Chondrocyte (in vitro differentiated cells): ENCODE measurements around the gene DPP8. TPM values are rescaled to one million over a fixed set of nuclear protein-coding genes. Genes with fewer than 3 reads are reported as not detected.
A peak's percentile ranks its signal among the peaks of the same experiment; 100 is the strongest.

Source experiments
- DNase-seq: peaks from one replicate; pipeline ENCODE4 v3.0.0; 2021; ENCODE audit warnings: mixed read lengths, low spot score
- H3K27ac Mint-ChIP-seq: one replicate; pipeline ENCODE4 v1.8.0; 2021; ENCODE audit warnings: mild to moderate bottlenecking, moderate library complexity, mixed read lengths; ENCODE audit not compliant: unreplicated experiment
- H3K27me3 Mint-ChIP-seq: 2 replicates; pipeline ENCODE4 v1.8.0; 2021; ENCODE audit warnings: low read depth, mixed read lengths
- H3K36me3 Mint-ChIP-seq: 2 replicates; pipeline ENCODE4 v1.8.0; 2021; ENCODE audit warnings: low read depth, mixed read lengths
- H3K4me1 Mint-ChIP-seq: 2 replicates; pipeline ENCODE4 v1.8.0; 2021; ENCODE audit warnings: low read depth, mild to moderate bottlenecking, mixed read lengths
- H3K4me3 Mint-ChIP-seq: one replicate; pipeline ENCODE4 v1.8.0; 2021; ENCODE audit warnings: mild to moderate bottlenecking, moderate library complexity, mixed read lengths; ENCODE audit not compliant: unreplicated experiment
- H3K9me3 Mint-ChIP-seq: 2 replicates; pipeline ENCODE4 v1.8.0; 2021; ENCODE audit warnings: low read depth, mixed read lengths
- total RNA-seq: library from RNA; stranded (reverse); gene quantifications from 3 replicates; pipeline ENCODE4 v1.2.1, GENCODE V29; 2021
- TF ChIP-seq, protein P1 (sequence below): fragments of 200-600 bp; sonication (generic); IDR thresholded peaks from 2 replicates; pipeline ENCODE4 v1.5.0; 2021; ENCODE audit warnings: antibody characterized with exemption, mild to moderate bottlenecking, moderate library complexity

Gene DPP8
- total RNA-seq, 1 donor from 2014 or later: 31.3 TPM

DNA sequence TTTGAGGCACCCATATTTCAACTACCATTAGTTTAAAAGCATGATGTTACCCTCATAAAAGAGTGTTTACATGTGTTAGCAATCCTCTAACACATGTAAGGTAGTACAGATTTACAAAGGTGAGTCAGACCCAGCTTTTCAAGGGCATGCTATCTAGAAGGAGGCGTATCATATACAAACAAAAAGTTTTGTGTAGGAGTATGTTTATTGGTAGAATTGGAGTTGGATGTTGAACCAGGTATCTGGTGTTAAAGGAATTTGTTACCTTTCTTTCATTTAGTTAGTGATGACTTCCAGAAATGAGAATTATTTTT is 15.2 kb upstream of the DPP8 start:
- no peaks in the 10 kb centered on the region for H3K9me3 Mint-ChIP-seq
- TF ChIP-seq, protein P1, sequence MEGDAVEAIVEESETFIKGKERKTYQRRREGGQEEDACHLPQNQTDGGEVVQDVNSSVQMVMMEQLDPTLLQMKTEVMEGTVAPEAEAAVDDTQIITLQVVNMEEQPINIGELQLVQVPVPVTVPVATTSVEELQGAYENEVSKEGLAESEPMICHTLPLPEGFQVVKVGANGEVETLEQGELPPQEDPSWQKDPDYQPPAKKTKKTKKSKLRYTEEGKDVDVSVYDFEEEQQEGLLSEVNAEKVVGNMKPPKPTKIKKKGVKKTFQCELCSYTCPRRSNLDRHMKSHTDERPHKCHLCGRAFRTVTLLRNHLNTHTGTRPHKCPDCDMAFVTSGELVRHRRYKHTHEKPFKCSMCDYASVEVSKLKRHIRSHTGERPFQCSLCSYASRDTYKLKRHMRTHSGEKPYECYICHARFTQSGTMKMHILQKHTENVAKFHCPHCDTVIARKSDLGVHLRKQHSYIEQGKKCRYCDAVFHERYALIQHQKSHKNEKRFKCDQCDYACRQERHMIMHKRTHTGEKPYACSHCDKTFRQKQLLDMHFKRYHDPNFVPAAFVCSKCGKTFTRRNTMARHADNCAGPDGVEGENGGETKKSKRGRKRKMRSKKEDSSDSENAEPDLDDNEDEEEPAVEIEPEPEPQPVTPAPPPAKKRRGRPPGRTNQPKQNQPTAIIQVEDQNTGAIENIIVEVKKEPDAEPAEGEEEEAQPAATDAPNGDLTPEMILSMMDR: no peak
- no peak for DNase-seq
- H3K4me3 Mint-ChIP-seq: no peak overlapping the region
- H3K27ac Mint-ChIP-seq: no peak overlapping the region
- H3K36me3 Mint-ChIP-seq: no peaks in the 10 kb centered on the region
- peaks cover 45% of the 10 kb centered on the region for H3K4me1 Mint-ChIP-seq
- no peaks in the 10 kb centered on the region for H3K27me3 Mint-ChIP-seq

DNA sequence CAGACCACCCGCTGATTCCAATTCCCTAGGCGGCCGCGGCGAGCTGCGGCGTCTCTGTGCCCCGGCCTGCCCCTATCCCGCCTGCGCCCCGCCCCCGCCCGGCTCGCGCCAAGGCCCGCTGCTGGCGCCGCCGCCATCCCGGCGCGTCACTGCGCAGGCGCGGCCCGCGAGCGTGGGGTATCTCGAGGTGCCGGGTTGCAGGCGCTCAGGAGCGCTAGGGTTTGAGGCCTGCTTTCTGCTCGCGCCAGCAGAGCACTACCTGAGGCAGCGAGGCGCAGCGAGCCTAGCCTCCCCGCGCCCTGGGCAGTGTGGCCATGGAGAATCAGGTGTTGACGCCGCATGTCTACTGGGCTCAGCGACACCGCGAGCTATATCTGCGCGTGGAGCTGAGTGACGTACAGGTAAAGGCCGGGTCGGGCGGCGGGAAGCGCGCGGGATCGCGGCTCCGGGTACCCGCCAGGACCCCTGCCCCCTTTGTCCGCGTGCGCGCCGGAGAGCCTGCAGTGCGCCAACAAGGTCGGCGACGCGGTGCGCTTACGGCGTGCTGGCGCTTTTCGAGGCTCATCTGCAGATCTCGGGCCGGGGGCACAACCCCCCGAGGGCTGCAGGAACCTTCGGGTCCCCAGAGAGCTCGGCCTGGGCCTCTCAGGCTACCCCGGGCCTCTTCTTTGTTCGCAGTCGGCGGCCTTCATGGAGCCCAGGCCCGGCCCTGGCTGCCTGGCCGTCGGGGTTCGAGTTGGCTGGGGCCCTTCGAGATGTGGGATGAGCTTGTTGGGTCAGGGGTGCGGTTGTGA is 13.0 kb upstream of the DPP8 start, which contains the start of gene HACD3:
HACD3 (plus strand) TSS at position 146 of the 794 bp plus-strand sequence; CDS start at position 315, 169 bp downstream.
- peaks cover 45% of the 10 kb centered on the region for H3K4me1 Mint-ChIP-seq
- H3K9me3 Mint-ChIP-seq: no peaks in the 10 kb centered on the region
- H3K27ac Mint-ChIP-seq: peak within 1 kb of the TSS; percentile 83
- peak within 1 kb of the TSS; percentile 78 for H3K4me3 Mint-ChIP-seq
- no peak for DNase-seq
- H3K36me3 Mint-ChIP-seq: no peaks in the 10 kb centered on the region
- TF ChIP-seq, protein P1: no peak
- H3K27me3 Mint-ChIP-seq: no peaks in the 10 kb centered on the region

DNA sequence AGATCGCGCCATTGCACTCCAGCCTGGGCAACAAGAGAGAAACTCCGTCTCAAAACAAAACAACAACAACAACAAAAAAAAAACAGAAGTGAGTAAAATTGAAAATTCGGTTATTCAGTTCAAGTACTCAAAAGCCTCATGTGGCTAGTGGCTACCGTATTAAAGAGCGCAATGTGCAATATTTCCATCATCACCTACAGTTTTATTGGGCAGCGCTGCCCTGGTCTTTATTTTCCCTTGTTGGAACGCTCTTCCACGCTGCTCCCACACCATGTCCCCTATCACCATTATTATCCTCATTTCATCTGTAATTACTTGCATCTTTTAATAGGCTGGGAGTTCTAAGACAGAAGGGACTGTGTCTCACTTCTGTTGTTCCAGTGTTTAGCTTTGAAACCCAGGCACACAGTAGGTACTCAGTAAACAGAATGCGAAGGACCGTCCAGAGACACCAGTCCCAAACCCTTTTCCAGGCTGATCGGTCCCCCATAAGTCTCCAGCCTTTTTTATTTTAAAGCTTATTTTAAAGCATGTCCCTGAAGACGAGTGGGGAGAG is 12.4 kb upstream of the DPP8 start:
- Mint-ChIP-seq H3K36me3 (no peaks in the 10 kb centered on the region), H3K27ac (peak overlapping the region; percentile 73), H3K4me1 (peaks cover 38% of the 10 kb centered on the region), H3K27me3 (no peaks in the 10 kb centered on the region), H3K9me3 (no peaks in the 10 kb centered on the region), H3K4me3 (peak overlapping the region; percentile 78)
- TF ChIP-seq, protein P1: no peak
- DNase-seq: no peak

DNA sequence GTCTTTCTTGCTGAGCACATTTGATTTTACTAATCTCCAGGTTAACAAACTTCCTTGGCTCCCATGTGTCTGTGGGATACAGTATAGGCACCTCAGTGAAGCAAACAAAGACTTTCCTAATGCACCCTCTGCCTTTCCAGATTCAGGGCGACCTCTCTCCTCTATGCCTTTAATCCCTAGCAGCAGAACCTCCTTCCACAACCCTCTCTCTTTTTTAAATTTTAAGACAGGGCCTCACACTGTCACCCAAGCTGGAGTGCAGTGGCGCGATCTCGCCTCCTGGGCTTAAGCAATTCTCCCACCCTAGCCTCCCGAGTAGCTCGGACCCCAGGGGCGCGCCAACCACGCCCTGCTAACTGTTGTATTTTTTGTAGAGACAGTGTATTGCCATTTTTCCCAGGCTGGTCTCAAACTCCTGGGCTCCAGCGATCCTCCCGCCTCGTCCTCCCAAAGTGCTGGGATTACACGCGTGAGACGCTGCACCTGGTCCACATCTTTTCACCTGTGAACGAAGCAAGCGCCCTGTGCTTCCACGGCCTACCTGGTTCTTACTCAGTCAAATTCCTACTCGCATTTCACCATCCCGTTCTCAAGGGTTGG is 11.1 kb upstream of the DPP8 start:
- Mint-ChIP-seq H3K36me3 (no peaks in the 10 kb centered on the region), H3K4me3 (no peak overlapping the region), H3K9me3 (no peaks in the 10 kb centered on the region), H3K27me3 (no peaks in the 10 kb centered on the region), H3K4me1 (peaks cover 27% of the 10 kb centered on the region), H3K27ac (no peak overlapping the region)
- TF ChIP-seq, protein P1: no peak
- DNase-seq: no peak

DNA sequence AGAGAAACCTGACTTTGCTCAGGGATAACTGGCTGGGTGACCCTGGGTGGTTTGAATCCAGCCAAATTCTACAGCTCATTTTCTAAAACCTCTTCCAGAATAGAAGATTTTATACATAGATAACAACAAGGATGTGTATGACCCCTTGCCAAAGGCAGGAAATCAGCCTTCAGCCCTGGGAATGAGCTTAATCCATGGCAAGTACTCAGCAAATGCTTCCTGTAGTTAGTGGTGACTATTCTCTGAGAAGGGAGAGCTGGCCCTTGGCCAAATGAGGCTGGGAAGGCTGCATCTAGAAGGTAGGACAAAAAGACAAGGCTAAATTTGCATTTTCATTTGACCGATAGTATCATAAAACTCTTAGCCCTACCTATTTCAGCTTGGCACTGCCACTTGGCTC is 8.1 kb upstream of the DPP8 start:
- Mint-ChIP-seq H3K27me3 (no peaks in the 10 kb centered on the region), H3K36me3 (no peaks in the 10 kb centered on the region), H3K4me1 (peaks cover 5% of the 10 kb centered on the region), H3K9me3 (no peaks in the 10 kb centered on the region), H3K4me3 (no peak overlapping the region), H3K27ac (no peak overlapping the region)
- DNase-seq: no peak
- TF ChIP-seq, protein P1: no peak
